Neural cell (in vitro differentiated cells): ENCODE data around the gene OXT. TPM values are rescaled to one million over a fixed set of nuclear protein-coding genes. Genes with fewer than 3 reads are reported as not detected.

ENCODE experiments used
- H2AFZ ChIP-seq: fragments of 200-600, 300-800 bp; sonication (generic), shearing (Covaris generic); 2 replicates; pipeline ENCODE4 v1.6.0; 2014; ENCODE audit warnings: low read depth, mild to moderate bottlenecking, antibody characterized with exemption, low read length, moderate library complexity
- H3F3A ChIP-seq: fragments of 200-600 bp; shearing (Covaris generic); 2 replicates; pipeline ENCODE4 v1.6.1; 2016; ENCODE audit warnings: mild to moderate bottlenecking, moderate library complexity, mixed read lengths, antibody characterized with exemption, low read length; ENCODE audit not compliant: insufficient read depth, poor library complexity, severe bottlenecking
- H3K27ac ChIP-seq: fragments of 200-600, 300-800 bp; sonication (generic), shearing (Covaris generic); 2 replicates; pipeline ENCODE4 v1.5.1; 2014; ENCODE audit warnings: mild to moderate bottlenecking, low read length, moderate library complexity
- H3K27me3 ChIP-seq: fragments of 300-800, 200-600 bp; sonication (generic), shearing (Covaris generic); 2 replicates; pipeline ENCODE4 v1.6.0; 2014; ENCODE audit warnings: mild to moderate bottlenecking, low read depth, low read length, moderate library complexity; ENCODE audit not compliant: insufficient read depth
- H3K36me3 ChIP-seq: fragments of 300-800, 200-600 bp; sonication (generic), shearing (Covaris generic); 2 replicates; pipeline ENCODE4 v1.5.1; 2014; ENCODE audit warnings: mild to moderate bottlenecking, antibody characterized with exemption, low read length, moderate library complexity; ENCODE audit not compliant: insufficient read depth
- H3K4me2 ChIP-seq: fragments of 300-800, 200-600 bp; sonication (generic), shearing (Covaris generic); 2 replicates; pipeline ENCODE4 v1.6.0; 2014; ENCODE audit warnings: mild to moderate bottlenecking, low read length
- H3K4me3 ChIP-seq: fragments of 300-800, 200-600 bp; sonication (generic), shearing (Covaris generic); 2 replicates; pipeline ENCODE4 v1.5.1; 2014; ENCODE audit warnings: mild to moderate bottlenecking, low read length, moderate library complexity
- H3K79me2 ChIP-seq: fragments of 200-600 bp; shearing (Covaris generic); replicated peaks from 2 replicates; pipeline ENCODE4 v1.6.0; 2014; ENCODE audit warnings: mild to moderate bottlenecking, low read length, moderate library complexity; ENCODE audit not compliant: insufficient read depth
- H3K9ac ChIP-seq: fragments of 300-800, 200-600 bp; sonication (generic), shearing (Covaris generic); 2 replicates; pipeline ENCODE4 v1.6.1; 2016; ENCODE audit warnings: mild to moderate bottlenecking, low read length, mixed read lengths
- H3K9me2 ChIP-seq: fragments of 200-600 bp; shearing (Covaris generic); 2 replicates; pipeline ENCODE4 v1.6.1; 2016; ENCODE audit warnings: mild to moderate bottlenecking, low read length, mixed read lengths; ENCODE audit not compliant: insufficient read depth
- H3K9me3 ChIP-seq: fragments of 200-600, 300-800 bp; sonication (generic), shearing (Covaris generic); 2 replicates; pipeline ENCODE4 v1.6.1; 2016; ENCODE audit warnings: mild to moderate bottlenecking, mixed run types, low read length, moderate library complexity, mixed read lengths
- H4K20me1 ChIP-seq: fragments of 200-600 bp; shearing (Covaris generic); 2 replicates; pipeline ENCODE4 v1.6.1; 2016; ENCODE audit warnings: mild to moderate bottlenecking, mixed run types; ENCODE audit not compliant: insufficient read depth
- CTCF ChIP-seq: fragments of 450-650 bp; IDR thresholded peaks from 2 replicates; pipeline ENCODE4 v1.5.1; 2014; ENCODE audit warnings: antibody characterized with exemption, mild to moderate bottlenecking, moderate library complexity; ENCODE audit not compliant: poor library complexity, severe bottlenecking
- EP300 ChIP-seq: fragments of 450-650 bp; conservative IDR thresholded peaks from 2 replicates; pipeline ENCODE4 v1.6.1; 2014; ENCODE audit warnings: antibody characterized with exemption, mild to moderate bottlenecking, moderate library complexity; ENCODE audit not compliant: poor library complexity, severe bottlenecking
- EZH2 ChIP-seq: fragments of 200-600, 300-800 bp; shearing (Covaris generic), sonication (generic); IDR thresholded peaks from 2 replicates; pipeline ENCODE4 v1.6.1; 2014; ENCODE audit warnings: antibody characterized with exemption, low read length, borderline replicate concordance, mild to moderate bottlenecking; ENCODE audit not compliant: insufficient read depth, poor library complexity, severe bottlenecking
- MXI1 ChIP-seq: fragments of 450-650 bp; conservative IDR thresholded peaks from 2 replicates; pipeline ENCODE4 v1.6.1; 2014; ENCODE audit warnings: antibody characterized with exemption, mild to moderate bottlenecking; ENCODE audit not compliant: poor library complexity, severe bottlenecking
- POLR2AphosphoS5 ChIP-seq: IDR thresholded peaks from 2 replicates; pipeline ENCODE4 v1.6.1; 2012
- RAD21 ChIP-seq: fragments of 450-650 bp; conservative IDR thresholded peaks from 2 replicates; pipeline ENCODE4 v1.6.1; 2014; ENCODE audit warnings: antibody characterized with exemption, mild to moderate bottlenecking, moderate library complexity
- REST ChIP-seq: IDR thresholded peaks from 2 replicates; pipeline ENCODE4 v1.6.1; 2012; ENCODE audit warnings: borderline replicate concordance
- SMC3 ChIP-seq: fragments of 450-650 bp; conservative IDR thresholded peaks from 2 replicates; pipeline ENCODE4 v1.6.1; 2014; ENCODE audit warnings: antibody characterized with exemption, mild to moderate bottlenecking, moderate library complexity; ENCODE audit not compliant: poor library complexity
- TAF1 ChIP-seq: IDR thresholded peaks from 2 replicates; pipeline ENCODE4 v1.6.1; 2012; ENCODE audit warnings: low read depth
- polyA plus RNA-seq: library from polyadenylated mRNA; depleted of rRNA; stranded (reverse); fragments of >200 nt; gene quantifications from 2 replicates; pipeline ENCODE4 v1.2.3, GENCODE V29; 2014

The OXT gene
- polyA plus RNA-seq, 1 donor from 2014 or later: not detected

GRCh38 chr20:3044336-3044965 is 27.0 kb upstream of the OXT start:
- Histone ChIP-seq H3K9me2 (no peaks in the 10 kb centered on the region), H3K79me2 (peaks cover 6% of the 10 kb centered on the region), H2AFZ (no peak overlapping the region), H3K27me3 (no peaks in the 10 kb centered on the region), H3F3A (no peaks in the 10 kb centered on the region), H3K4me2 (no peak overlapping the region), H3K4me3 (no peak overlapping the region), H4K20me1 (no peaks in the 10 kb centered on the region), H3K27ac (no peak overlapping the region), H3K9me3 (no peaks in the 10 kb centered on the region), H3K9ac (no peak overlapping the region), H3K36me3 (peaks cover 2% of the 10 kb centered on the region)
- TF ChIP-seq REST (no peak), EZH2 (no peak), TAF1 (no peak), RAD21 (no peak), SMC3 (no peak), POLR2AphosphoS5 (no peak), MXI1 (no peak), EP300 (no peak), CTCF (no peak)

- no peak overlapping the region for H3K4me2 ChIP-seq
- H3K79me2 ChIP-seq: peaks cover 6% of the 10 kb centered on the region
- H3F3A ChIP-seq: no peaks in the 10 kb centered on the region
- no peaks in the 10 kb centered on the region for H3K27me3 ChIP-seq
- peak overlapping the region; percentile 89 for H3K4me3 ChIP-seq
- TF ChIP-seq TAF1: no peak
- TF ChIP-seq EZH2: no peak
- TF ChIP-seq MXI1: no peak
- TF ChIP-seq REST: no peak
- no peak for TF ChIP-seq SMC3
- TF ChIP-seq RAD21: no peak
- TF ChIP-seq POLR2AphosphoS5: no peak
- TF ChIP-seq EP300: no peak
- no peak for TF ChIP-seq CTCF
- H3K9me2 ChIP-seq: no peaks in the 10 kb centered on the region
- H3K27ac ChIP-seq: peak overlapping the region; percentile 60
- peak overlapping the region; percentile 53 for H2AFZ ChIP-seq
- no peaks in the 10 kb centered on the region for H4K20me1 ChIP-seq
- peak overlapping the region; percentile 76 for H3K9ac ChIP-seq
- H3K9me3 ChIP-seq: no peaks in the 10 kb centered on the region
- no peaks in the 10 kb centered on the region for H3K36me3 ChIP-seq
These were observed 26.2 kb upstream of the OXT start for GRCh38 chr20:3045042-3045815.
